ENCODE results near the gene SERF2. TPM values are rescaled to one million over a fixed set of nuclear protein-coding genes. Genes with fewer than 3 reads are reported as not detected.
A peak's percentile ranks its signal among the peaks of the same experiment; 100 is the strongest.

SERF2 gene
- total RNA-seq, 1 experiment from 2014 or later: 612 TPM

GRCh38 chr15:43762824-43763223 is 29.3 kb upstream of the SERF2 start:
- Histone ChIP-seq H3K79me2 (ENCODE audit: low read depth) (no peaks in the 10 kb centered on the region), H4K20me1 (ENCODE audit: insufficient read depth) (no peaks in the 10 kb centered on the region), H3K9me2 (ENCODE audit: insufficient read depth) (no peaks in the 10 kb centered on the region), H2AFZ (no peak overlapping the region), H3F3A (ENCODE audit: insufficient read depth, low read depth) (no peaks in the 10 kb centered on the region; the same call in 1 of the 2 replicates), H3K4me3 (no peak overlapping the region), H3K27me3 (ENCODE audit: insufficient read depth, low read depth) (no peaks in the 10 kb centered on the region), H3K9me3 (ENCODE audit: insufficient read depth, low read depth) (no peaks in the 10 kb centered on the region), H3K4me1 (replicated peaks; ENCODE audit: insufficient read depth) (no peaks in the 10 kb centered on the region), H3K36me3 (ENCODE audit: low read depth) (peaks cover 13% of the 10 kb centered on the region), H3K4me2 (no peak overlapping the region), H3K27ac (no peak overlapping the region)
- ChIA-PET CTCF (no interaction called here), POLR2A (ENCODE audit: unreplicated experiment) (no interaction called here)
- DNase-seq: no peak
- BruUV-seq (replicated peaks): no TSS peak
- intact Hi-C loops (cut with micrococcal nuclease; ENCODE audit: unreplicated experiment): no loop called here
- TF ChIP-seq EZH2 (IDR thresholded peaks at IDR 0.05; ENCODE audit: low read depth) (no peak), CTCF (conservative IDR thresholded peaks at IDR 0.05) (no peak)

GRCh38 chr15:43763819-43764446 is 28.2 kb upstream of the SERF2 start:
- no peak overlapping the region for H3K4me3 ChIP-seq
- CTCF ChIA-PET: no interaction called here
- no peaks in the 10 kb centered on the region for H3K9me2 ChIP-seq (ENCODE audit: insufficient read depth)
- H3K36me3 ChIP-seq (ENCODE audit: low read depth): peaks cover 17% of the 10 kb centered on the region
- no peak for DNase-seq
- no peak overlapping the region for H3K4me2 ChIP-seq
- H3K27ac ChIP-seq: no peak overlapping the region
- POLR2A ChIA-PET (ENCODE audit: unreplicated experiment): no interaction called here
- TF ChIP-seq EZH2 (IDR thresholded peaks at IDR 0.05; ENCODE audit: low read depth): no peak
- TF ChIP-seq CTCF (conservative IDR thresholded peaks at IDR 0.05): no peak
- BruUV-seq (replicated peaks): no TSS peak
- H3K27me3 ChIP-seq (ENCODE audit: insufficient read depth, low read depth): no peaks in the 10 kb centered on the region
- H3K79me2 ChIP-seq (ENCODE audit: low read depth): no peaks in the 10 kb centered on the region
- H2AFZ ChIP-seq: no peak overlapping the region
- no peaks in the 10 kb centered on the region for H3K4me1 ChIP-seq (replicated peaks; ENCODE audit: insufficient read depth)
- peaks cover 7% of the 10 kb centered on the region; the same call in 1 of the 2 replicates for H3F3A ChIP-seq (ENCODE audit: insufficient read depth, low read depth)
- H3K9me3 ChIP-seq (ENCODE audit: insufficient read depth, low read depth): no peaks in the 10 kb centered on the region
- intact Hi-C loops (cut with micrococcal nuclease; ENCODE audit: unreplicated experiment): no loop called here
- no peaks in the 10 kb centered on the region for H4K20me1 ChIP-seq (ENCODE audit: insufficient read depth)

- Histone ChIP-seq H3K4me2 (no peak overlapping the region), H4K20me1 (ENCODE audit: insufficient read depth) (peaks cover 3% of the 10 kb centered on the region; the same call in 1 of the 2 replicates), H3K27ac (no peak overlapping the region), H3K79me2 (ENCODE audit: low read depth) (no peaks in the 10 kb centered on the region), H3K27me3 (ENCODE audit: insufficient read depth, low read depth) (no peaks in the 10 kb centered on the region), H3K36me3 (ENCODE audit: low read depth) (peaks cover 35% of the 10 kb centered on the region; the same call in 1 of the 2 replicates), H2AFZ (no peak overlapping the region), H3K4me1 (replicated peaks; ENCODE audit: insufficient read depth) (no peaks in the 10 kb centered on the region), H3F3A (ENCODE audit: insufficient read depth, low read depth) (peaks cover 32% of the 10 kb centered on the region), H3K4me3 (no peak overlapping the region), H3K9me3 (ENCODE audit: insufficient read depth, low read depth) (no peaks in the 10 kb centered on the region), H3K9me2 (ENCODE audit: insufficient read depth) (no peaks in the 10 kb centered on the region)
- ChIA-PET POLR2A (ENCODE audit: unreplicated experiment) (interaction anchor here (0.5 kb wide), 1 partner anchor 32 kb away, joined by 6 read pairs; no protein-coding TSS in a partner anchor), CTCF (no interaction called here)
- TF ChIP-seq EZH2 (IDR thresholded peaks at IDR 0.05; ENCODE audit: low read depth): no peak
- peak; percentile 76 for TF ChIP-seq CTCF (conservative IDR thresholded peaks at IDR 0.05)
- peak in 1 of 2 experiments; percentile 50 for DNase-seq
- intact Hi-C loops (cut with micrococcal nuclease; ENCODE audit: unreplicated experiment): loop anchor here (10.0 kb wide), 1 partner anchor 55 kb away; the partner anchor contains the start of genes MFAP1 and WDR76
- BruUV-seq (replicated peaks): no TSS peak
Observed at GRCh38 chr15:43769584-43770228, 22.4 kb upstream of the SERF2 start.

Measured in PC-9 (cell line).